Measurements from ENCODE around the gene KRTAP5-5.

The KRTAP5-5 gene

GRCh38 chr11:1636291-1636950 lies 6.8 kb downstream of the KRTAP5-5 start:
- no peak overlapping the region for H3K4me3 ChIP-seq (ENCODE audit: low read depth, low read length)
- POLR2A ChIA-PET, result no interaction called here
- no peak for DNase-seq (ENCODE audit: low read depth, low spot score)
- TF ChIP-seq CTCF (IDR thresholded peaks at IDR 0.05; ENCODE audit: insufficient read depth, low read length, missing control alignments), result no peak
- CTCF ChIA-PET, result interaction anchor here (0.9 to 8.0 kb wide), 5 partner anchors 9 to 62 kb away, joined by 3 to 134 read pairs (median 4); partner anchors contain the start of gene KRTAP5-5

GRCh38 chr11:1637628-1638027 lies 8.1 kb downstream of the KRTAP5-5 start:
- no peak overlapping the region for H3K4me3 ChIP-seq (ENCODE audit: low read depth, low read length)

GRCh38 chr11:1638344-1638743 lies 8.8 kb downstream of the KRTAP5-5 start:
- ChIA-PET POLR2A (no interaction called here), CTCF (interaction anchor here (0.7 to 8.0 kb wide), 8 partner anchors 7 to 514 kb away, joined by 3 to 134 read pairs (median 4); partner anchors contain the start of gene KRTAP5-5)
- H3K4me3 ChIP-seq (ENCODE audit: low read depth, low read length), result no peak overlapping the region
- TF ChIP-seq CTCF (IDR thresholded peaks at IDR 0.05; ENCODE audit: insufficient read depth, low read length, missing control alignments), result no peak
- DNase-seq (ENCODE audit: low read depth, low spot score), result no peak

More at GRCh38 chr11:1637628-1638027, 8.1 kb downstream of the KRTAP5-5 start:
- DNase-seq (ENCODE audit: low read depth, low spot score), result no peak
- POLR2A ChIA-PET, result no interaction called here
- no peak for TF ChIP-seq CTCF (IDR thresholded peaks at IDR 0.05; ENCODE audit: insufficient read depth, low read length, missing control alignments)
- CTCF ChIA-PET, result interaction anchor here (0.6 to 8.0 kb wide), 7 partner anchors 10 to 515 kb away, joined by 3 to 134 read pairs (median 4); partner anchors contain the start of gene KRTAP5-5

GRCh38 chr11:1639102-1639620 lies 9.6 kb downstream of the KRTAP5-5 start:
- H3K4me3 ChIP-seq (ENCODE audit: low read depth, low read length), result no peak overlapping the region
- ChIA-PET CTCF (interaction anchor here (0.8 to 8.0 kb wide), 12 partner anchors 8 to 517 kb away, joined by 3 to 134 read pairs (median 5); partner anchors contain the start of gene KRTAP5-5), POLR2A (no interaction called here)
- no peak for TF ChIP-seq CTCF (IDR thresholded peaks at IDR 0.05; ENCODE audit: insufficient read depth, low read length, missing control alignments)
- DNase-seq (ENCODE audit: low read depth, low spot score), result no peak

GRCh38 chr11:1639666-1640065 lies 10.1 kb downstream of the KRTAP5-5 start:
- TF ChIP-seq CTCF (IDR thresholded peaks at IDR 0.05; ENCODE audit: insufficient read depth, low read length, missing control alignments), result no peak
- no peak for DNase-seq (ENCODE audit: low read depth, low spot score)
- ChIA-PET POLR2A (no interaction called here), CTCF (interaction anchor here (0.8 to 8.0 kb wide), 14 partner anchors 8 to 517 kb away, joined by 3 to 134 read pairs (median 5); partner anchors contain the start of genes KRTAP5-3 and KRTAP5-5)
- H3K4me3 ChIP-seq (ENCODE audit: low read depth, low read length), result no peak overlapping the region

All from AG04449 (cell line).